SKM-1 treated with dmso at 0.1 percent for 144 hours (cell line): ENCODE results near the gene KRTAP27-1.
A peak's percentile ranks its signal among the peaks of the same experiment; 100 is the strongest.

Source experiments
- DNase-seq: peaks from one replicate; lab custom pipeline; 2025; ENCODE audit not compliant: unreplicated experiment; lab: John Stamatoyannopoulos, UW

KRTAP27-1 gene, protein sequence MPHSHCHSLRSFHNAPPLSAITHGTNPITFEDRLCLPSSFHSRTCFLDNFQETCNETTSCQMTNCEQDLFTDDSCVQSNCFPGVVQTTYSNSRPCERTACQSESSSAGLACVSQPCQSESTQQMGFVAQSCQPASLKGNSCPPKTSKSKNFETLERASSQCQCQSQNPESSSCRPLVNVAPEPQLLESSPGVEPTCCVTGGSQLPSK

GRCh38 chr21:30337276-30337744 lies at the start of gene KRTAP27-1:
Gene KRTAP27-1 (minus strand): TSS chr21:30337694. CDS start chr21:30337668, 26 bp downstream.
- no peak for DNase-seq

DNA sequence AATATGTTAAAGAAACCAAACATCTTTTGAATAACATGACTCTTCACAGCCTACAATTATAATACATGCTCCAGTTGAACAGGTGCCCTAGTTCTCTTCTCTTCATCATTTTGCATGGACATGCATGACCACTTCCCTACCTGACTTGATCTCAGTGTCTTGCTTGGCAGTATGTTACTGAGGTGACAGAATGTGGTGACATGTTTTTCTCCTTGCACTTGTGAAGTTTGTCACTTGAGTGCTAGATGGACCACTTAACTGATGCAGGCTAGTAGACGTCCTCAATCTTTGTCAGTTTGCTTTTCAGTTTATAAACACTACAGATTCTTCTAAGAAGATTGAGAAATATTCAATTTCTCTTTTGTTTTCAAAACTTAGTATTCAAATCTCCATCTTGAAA lies 44.7 kb upstream of the KRTAP27-1 start:
- no peak for DNase-seq

DNA sequence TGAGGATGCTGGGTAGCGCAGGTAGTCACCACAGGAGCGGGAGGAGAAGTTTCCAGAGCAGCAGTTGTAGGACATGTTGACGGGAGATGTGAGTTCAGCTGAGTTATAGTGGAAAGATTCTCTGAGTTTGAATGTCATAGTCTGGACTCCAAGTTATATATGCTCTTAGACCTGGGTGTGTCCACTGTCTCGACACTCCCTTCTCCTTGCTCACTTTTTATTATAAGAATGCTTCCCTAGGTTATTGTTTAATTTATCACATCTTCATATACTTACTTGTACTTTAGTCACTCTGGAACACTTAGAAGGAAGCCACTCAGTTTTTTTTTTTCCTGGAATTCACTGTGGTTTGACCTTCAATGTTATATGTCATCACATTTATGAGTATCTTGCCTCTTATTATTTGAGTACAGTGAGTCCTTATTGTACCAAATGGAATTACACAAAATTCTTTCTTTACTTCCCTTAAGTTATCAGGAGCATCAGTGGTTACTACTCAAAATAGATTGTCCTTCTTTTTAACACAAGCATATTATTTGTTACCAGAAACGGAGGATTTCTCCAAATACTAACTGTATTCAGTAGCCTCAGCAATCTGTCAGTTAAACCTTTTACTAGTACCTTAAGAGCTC lies 34.8 kb upstream of the KRTAP27-1 start, which contains the start of gene KRTAP13-2:
Gene KRTAP13-2, minus strand, starts transcription at position 133 of the 632 bp plus-strand sequence. Its CDS starts 58 bp downstream, at position 75.
- DNase-seq: no peak

- no peak for DNase-seq
Measured at GRCh38 chr21:30355906-30356305, 18.4 kb upstream of the KRTAP27-1 start.

DNA sequence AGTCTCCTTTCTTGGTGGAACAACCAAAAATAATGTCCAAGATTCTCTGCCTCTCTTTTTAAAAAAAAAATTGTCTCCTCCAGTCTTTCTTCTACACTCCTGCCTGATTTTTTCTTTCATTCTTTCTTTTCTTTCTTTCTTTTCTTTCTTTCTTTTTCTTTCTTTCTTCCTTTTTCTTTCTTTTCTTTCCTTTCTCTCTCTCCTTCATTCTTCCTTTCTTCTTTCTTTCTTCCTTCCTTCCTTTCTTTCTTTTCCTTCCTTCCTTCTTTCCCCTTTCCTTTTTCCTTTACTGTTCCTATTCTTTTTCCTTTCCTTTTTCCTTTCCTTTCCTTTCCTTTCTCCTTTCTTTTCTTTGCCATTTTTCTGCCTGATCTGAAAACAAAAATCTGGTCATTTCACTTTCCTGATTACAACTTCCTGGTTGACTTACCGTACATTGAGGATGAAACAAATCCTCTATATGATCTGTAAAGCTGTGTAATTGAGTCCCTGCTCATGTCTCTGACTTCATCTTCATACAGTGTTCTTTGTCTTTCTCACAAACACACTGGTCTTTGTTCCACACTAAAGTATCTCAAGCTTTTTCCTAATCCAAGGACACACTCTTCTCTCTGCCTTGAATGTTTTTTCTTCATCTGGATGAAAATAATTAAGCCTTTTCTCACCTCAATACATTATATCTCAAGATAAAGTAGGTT lies 17.0 kb upstream of the KRTAP27-1 start:
- no peak for DNase-seq

DNA sequence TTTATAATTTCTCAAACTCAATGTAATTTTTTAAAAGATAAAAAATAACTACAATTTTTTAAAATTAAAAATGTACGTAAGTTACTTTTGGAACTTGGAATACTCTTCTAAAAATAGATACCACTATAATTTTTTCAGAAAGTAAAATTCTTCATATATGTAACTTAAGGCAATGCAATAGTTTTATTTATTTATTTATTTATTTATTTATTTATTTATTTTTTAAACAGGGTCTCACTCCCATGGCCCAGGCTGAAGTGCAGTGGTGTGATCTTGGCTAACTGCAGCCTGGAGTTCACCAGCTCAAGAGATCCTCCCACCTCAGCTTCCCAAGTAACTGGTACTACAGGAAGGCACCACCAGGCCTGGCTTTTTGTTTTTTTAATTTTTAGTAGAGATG lies 14.0 kb upstream of the KRTAP27-1 start:
- DNase-seq: no peak

GRCh38 chr21:30349572-30349971 lies 12.1 kb upstream of the KRTAP27-1 start:
- no peak for DNase-seq

DNA sequence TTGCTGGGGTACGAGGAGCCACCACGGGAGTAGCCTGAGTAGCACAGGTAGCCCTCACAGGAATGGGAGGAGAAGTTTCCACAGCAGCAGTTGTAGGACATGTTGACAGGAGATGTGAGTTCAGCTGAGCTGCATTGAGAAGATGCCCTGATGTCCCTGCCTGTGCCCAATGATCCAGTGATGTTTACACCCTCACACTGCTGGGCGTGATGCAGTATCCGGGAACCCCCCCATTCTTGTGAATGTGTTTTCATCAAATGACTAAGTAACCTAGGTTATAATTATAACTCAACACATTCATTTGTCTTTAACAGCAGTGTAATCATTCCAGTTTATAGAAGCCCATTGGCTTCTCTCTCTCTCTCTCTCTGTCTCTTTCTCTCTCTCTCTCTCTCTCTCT lies 11.0 kb upstream of the KRTAP27-1 start, which contains the start of gene KRTAP23-1:
Gene KRTAP23-1, minus strand, starts transcription at position 101 of the 400 bp plus-strand sequence. Its CDS starts 0 bp downstream, at position 101.
- DNase-seq: no peak

- no peak for DNase-seq
Measured at GRCh38 chr21:30345014-30345413, 7.5 kb upstream of the KRTAP27-1 start.

DNA sequence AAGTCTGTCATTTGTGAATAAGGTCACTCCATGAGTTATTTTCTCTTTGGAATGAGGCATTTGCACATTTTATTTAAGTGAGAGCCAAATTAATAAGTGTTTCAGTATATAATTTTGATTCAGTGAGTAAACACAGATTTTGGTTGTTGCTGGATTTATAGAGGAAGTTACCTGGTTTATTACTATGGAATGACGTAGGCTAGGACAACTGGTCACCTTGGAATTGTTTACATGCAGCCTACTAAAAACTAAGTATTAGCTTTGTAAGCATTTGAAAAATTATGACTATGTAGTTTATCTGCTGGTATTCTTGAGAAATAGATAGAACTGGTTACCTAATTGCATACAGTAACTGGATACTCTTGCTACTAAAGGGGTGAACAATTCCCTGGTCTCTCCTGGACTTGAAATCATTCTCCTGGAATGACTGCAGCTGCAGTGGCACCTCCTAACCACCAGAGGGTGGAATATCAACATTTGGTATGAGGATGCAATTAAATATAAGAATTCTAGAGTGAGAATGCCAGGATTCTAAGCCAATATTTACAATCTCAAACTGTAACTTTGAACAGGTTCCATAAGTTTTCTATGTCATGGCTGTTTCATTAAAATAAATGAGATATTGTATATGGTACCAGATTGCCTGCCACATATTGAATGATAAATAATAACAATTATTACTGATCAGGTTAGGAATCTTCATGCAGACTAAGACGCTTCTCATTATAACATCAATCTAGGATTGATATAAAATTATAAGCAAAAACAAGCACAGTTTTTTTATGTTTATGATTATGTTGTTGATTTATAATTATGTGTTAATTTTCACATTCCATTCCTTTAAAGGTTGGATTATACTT lies 3.5 kb upstream of the KRTAP27-1 start:
- DNase-seq: peak; percentile 36

DNA sequence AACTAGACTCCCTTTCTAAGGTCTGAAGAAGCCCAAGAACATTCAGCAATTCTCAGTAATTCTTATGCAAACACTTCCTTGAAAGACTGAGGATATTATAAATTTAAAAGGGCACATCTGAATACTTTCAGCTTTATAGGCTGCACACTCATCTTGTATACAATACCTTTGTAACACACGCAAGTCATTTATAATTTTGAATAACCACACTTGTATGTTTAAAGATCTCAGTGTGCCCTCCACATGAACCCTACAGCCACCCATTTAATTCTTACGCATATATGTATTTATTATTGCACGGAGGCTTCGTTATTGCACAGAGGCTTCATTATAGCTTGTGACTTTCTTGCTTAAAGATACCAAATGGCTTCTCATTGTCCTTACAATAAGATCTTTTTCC lies 1.2 kb upstream of the KRTAP27-1 start:
- DNase-seq: no peak

- DNase-seq: no peak
Measured at GRCh38 chr21:30337772-30338171, 278 bp upstream of the KRTAP27-1 start.

- DNase-seq: no peak
Measured at GRCh38 chr21:30336596-30336995, 898 bp downstream of the KRTAP27-1 start.

DNA sequence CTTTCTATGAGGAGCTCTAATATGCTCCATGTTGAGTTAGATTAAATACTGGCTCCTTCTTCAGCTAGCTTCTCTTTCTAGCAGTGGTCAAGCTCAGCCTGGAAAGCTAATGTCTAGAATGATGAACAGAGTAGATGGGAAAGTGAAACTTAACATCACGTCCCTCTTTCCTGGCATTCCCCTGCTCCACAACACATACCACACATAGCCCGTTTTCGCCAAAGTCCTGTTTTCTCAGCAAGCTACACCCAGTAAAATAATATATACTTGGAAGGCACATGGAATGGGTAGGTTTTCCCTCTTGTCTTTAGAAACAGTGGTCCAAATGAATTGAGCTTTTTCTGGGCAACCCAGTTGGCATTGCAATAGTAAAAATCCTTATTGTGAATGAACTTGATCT lies 3.8 kb downstream of the KRTAP27-1 start:
- no peak for DNase-seq

- no peak for DNase-seq
Measured at GRCh38 chr21:30332681-30333080, 4.8 kb downstream of the KRTAP27-1 start.

DNA sequence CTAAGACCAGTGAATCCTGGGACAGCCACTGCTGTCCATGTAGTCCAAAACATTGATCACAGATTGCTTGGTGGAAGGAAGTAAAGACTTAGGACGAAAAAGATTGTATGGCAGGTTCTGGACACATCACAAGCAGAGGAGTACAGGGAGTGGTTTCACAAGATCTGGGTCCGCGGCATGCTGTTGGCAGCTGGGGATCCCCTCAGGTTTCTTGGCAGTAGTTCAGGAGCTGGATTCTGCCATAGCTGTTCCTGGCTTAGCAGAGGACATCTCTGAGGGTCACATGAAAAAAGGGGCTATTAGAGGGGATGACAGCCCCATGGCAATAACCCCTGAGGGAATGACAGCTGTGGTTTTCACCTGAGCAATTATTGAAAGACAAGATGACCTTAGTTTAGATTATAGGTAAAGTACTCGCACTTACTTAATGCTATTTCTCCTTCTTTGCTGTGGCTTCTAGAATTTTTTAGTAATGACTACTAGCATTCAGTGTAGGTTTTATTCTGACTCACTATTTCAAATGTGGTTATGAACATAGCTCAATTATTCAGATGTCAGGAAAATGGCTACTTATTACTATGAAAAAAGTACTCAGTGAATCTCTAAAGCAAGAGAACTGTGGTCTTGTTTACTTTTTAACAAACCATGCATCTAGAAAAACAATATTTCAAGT lies 8.2 kb downstream of the KRTAP27-1 start:
- no peak for DNase-seq

DNA sequence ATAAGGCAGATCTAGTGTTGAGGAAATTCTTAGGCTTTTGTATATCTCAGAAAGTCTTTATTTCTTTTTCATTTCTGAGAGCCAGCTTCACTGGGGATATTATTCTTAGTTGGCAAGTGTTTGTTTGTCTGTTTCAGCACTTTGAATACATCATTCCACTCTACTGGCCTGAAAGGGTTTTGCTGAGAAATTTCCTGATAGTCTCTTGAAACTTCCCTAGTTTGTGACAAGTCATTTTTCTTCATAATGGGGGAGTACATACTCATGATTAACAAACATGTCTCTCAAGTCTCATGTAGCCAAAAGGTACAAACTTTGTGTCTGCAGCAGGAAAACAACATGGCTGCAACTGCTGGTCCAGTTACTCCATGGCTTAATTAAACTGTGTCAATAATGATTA lies 11.1 kb downstream of the KRTAP27-1 start:
- DNase-seq: no peak

DNA sequence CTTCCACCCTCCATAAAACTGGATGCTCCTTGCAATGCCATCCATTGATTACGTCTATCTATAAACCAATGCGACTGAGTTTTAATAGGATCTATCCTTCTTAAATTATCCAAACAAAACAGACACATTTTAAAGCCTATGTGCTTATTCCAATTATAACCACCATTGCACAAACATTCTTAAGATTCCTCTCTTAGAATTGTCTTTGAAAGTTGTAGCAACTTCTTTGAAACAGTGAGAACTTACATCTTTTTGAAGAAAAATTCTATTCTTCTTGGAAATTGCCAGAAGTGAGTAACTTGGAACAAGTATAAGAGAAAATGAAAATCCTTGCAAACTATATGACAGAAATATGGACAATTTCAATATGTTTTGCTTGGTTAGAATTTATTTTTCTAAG lies 17.3 kb downstream of the KRTAP27-1 start, which contains the start of gene KRTAP26-1:
Gene KRTAP26-1, minus strand, starts transcription at position 101 of the 400 bp plus-strand sequence. CDS start 280 bp downstream, outside the sequence.
- no peak for DNase-seq

- DNase-seq: no peak
Measured at GRCh38 chr21:30315701-30316100, 21.8 kb downstream of the KRTAP27-1 start.

DNA sequence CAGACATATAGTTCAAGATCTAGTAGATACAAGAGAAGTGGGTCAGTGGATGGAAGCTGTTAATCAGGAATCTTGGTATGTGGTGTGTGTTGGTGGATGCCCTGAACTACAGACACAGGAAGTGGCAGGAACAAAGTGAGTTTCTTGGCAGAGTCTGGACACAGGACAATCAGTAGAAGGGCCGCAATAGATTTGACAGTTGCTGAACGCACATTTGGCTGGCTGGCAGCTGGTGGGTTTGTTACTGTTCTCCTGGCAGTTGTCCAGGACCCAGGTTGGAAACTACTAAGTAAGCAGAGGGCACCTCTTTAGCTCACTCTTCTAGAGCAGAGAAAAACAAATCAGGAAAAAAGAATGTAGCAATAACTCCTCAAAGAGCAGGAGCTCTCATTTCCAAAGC lies 30.6 kb downstream of the KRTAP27-1 start:
- no peak for DNase-seq
